Measurements from ENCODE around the gene RAB33B.

DNA sequence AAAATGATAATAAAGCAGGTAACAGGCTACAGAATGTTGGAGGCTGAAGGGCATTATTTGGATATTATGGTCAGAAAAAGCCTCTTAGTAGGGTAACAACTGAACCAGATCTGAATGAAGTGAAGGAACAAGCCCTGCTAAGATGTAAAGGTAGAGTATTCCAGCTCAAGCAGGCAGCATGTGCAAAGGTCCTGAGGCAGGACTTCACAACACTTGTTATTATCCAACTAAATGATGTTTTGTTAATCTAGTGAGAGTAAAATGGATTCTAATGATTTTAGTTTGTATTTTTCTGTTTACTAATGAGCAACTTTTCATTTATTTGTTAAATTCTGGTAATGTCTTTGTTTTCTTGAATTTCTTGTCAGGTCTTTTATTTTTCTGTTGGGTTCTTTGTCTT lies 35.7 kb downstream of the RAB33B start:
- no peak for TF ChIP-seq CTCF (conservative IDR thresholded peaks at IDR 0.05; ENCODE audit: low read length)
- no peak for TF ChIP-seq EZH2phosphoT487 (IDR thresholded peaks at IDR 0.05; ENCODE audit: borderline replicate concordance)

All from Loucy (cell line).